A549 (cell line): ENCODE data around the gene BCL2. TPM values are rescaled to one million over a fixed set of nuclear protein-coding genes. Genes with fewer than 3 reads are reported as not detected.

Experiments used
- ATAC-seq, 2 experiments: fragments of 200-7000 bp in 1 of 2; fragments of >200 bp in 1 of 2; cut with Nextera tagmentation in 1 of 2; cut with Tn5 transposase in 1 of 2; 3 replicates each; pipeline versions ENCODE4 v1.8.0 to v1.9.1; 2018 to 2020; ENCODE audit warnings: mild to moderate bottlenecking in 1 of 2, moderate library complexity in 1 of 2
- CTCF ChIA-PET: fragments of 300-600 bp; sonication (Branson Sonifier 250); formaldehyde crosslinking; extraction: SDS; loops from one replicate; lab custom pipeline; 2021; ENCODE audit warnings: antibody characterized with exemption, inconsistent platforms; lab: Yijun Ruan, JAX
- POLR2A ChIA-PET: fragments of 350-600 bp; formaldehyde crosslinking; extraction: SDS; loops from one replicate; lab custom pipeline; 2021; ENCODE audit warnings: antibody characterized with exemption, inconsistent platforms; lab: Yijun Ruan, JAX
- DNase-seq, 2 experiments: peaks; one replicate each; pipeline versions ENCODE4 v3.0.0 to v3.0.0-alpha.2; 2011 to 2016; ENCODE audit warnings: low read depth in 1 of 2, low spot score in 1 of 2
- FAIRE-seq: peaks from 2 replicates; lab custom pipeline; 2011; peaks lifted over from hg19 to GRCh38; lab: Jason Lieb, UNC
- H3K27ac ChIP-seq, 2 experiments: fragments of >200 bp; sonication (Bioruptor Twin); formaldehyde crosslinking; 3 replicates each; pipeline ENCODE4 v1.5.1; 2016 to 2017
- H3K4me1 ChIP-seq: fragments of >200 bp; sonication (Bioruptor Twin); formaldehyde crosslinking; 3 replicates; pipeline ENCODE4 v1.6.1; 2016
- H3K4me2 ChIP-seq: fragments of >200 bp; sonication (Bioruptor Twin); formaldehyde crosslinking; 3 replicates; pipeline ENCODE4 v1.6.1; 2016
- H3K4me3 ChIP-seq: fragments of >200 bp; sonication (Bioruptor Twin); formaldehyde crosslinking; 3 replicates; pipeline ENCODE4 v1.5.1; 2016
- H3K9me3 ChIP-seq: fragments of >200 bp; sonication (Bioruptor Twin); formaldehyde crosslinking; 3 replicates; pipeline ENCODE4 v1.6.1; 2016
- BHLHE40 ChIP-seq: IDR thresholded peaks from 2 replicates; pipeline ENCODE4 v1.6.1; 2012; ENCODE audit warnings: low read depth, low read length, inconsistent platforms
- CBX2 ChIP-seq: fragments of 200-600 bp; sonication (generic); IDR thresholded peaks from 2 replicates; pipeline ENCODE4 v1.6.1; 2016; ENCODE audit warnings: low read depth, mild to moderate bottlenecking, borderline replicate concordance
- CHD2 ChIP-seq: fragments of 150-350 bp; IDR thresholded peaks from 2 replicates; pipeline ENCODE4 v1.6.1; 2014; ENCODE audit warnings: low read length; ENCODE audit not compliant: partially characterized antibody
- EHF ChIP-seq: fragments of 250-450 bp; sonication (Bioruptor Pico); IDR thresholded peaks from 2 replicates; pipeline ENCODE4 v1.5.0; 2020; ENCODE audit warnings: mild to moderate bottlenecking
- ESRRA ChIP-seq: fragments of 150-350 bp; IDR thresholded peaks from 2 replicates; pipeline ENCODE4 v1.6.1; 2014; ENCODE audit warnings: mild to moderate bottlenecking, low read length, borderline replicate concordance
- GATA3 ChIP-seq: IDR thresholded peaks from 2 replicates; pipeline ENCODE4 v1.6.1; 2012; ENCODE audit warnings: borderline replicate concordance
- HEYL ChIP-seq: fragments of 250-450 bp; sonication (Bioruptor Pico); IDR thresholded peaks from 2 replicates; pipeline ENCODE4 v1.8.0; 2021; ENCODE audit warnings: mild to moderate bottlenecking, moderate library complexity
- HOXA7 ChIP-seq: fragments of 250-450 bp; sonication (Bioruptor Pico); IDR thresholded peaks from 2 replicates; pipeline ENCODE4 v1.5.0; 2020; ENCODE audit warnings: mild to moderate bottlenecking, moderate library complexity
- HOXB5 ChIP-seq: fragments of 250-450 bp; sonication (Bioruptor Pico); IDR thresholded peaks from 2 replicates; pipeline ENCODE4 v1.5.0; 2020; ENCODE audit warnings: mild to moderate bottlenecking, moderate library complexity
- JUN ChIP-seq, 2 experiments: fragments of >200 bp; sonication (Bioruptor Twin); formaldehyde crosslinking; IDR thresholded peaks; 2 replicates in 1 of 2; 3 replicates in 1 of 2; pipeline ENCODE4 v1.6.1; 2016 to 2017
- MAZ ChIP-seq: fragments of 150-350 bp; IDR thresholded peaks from 2 replicates; pipeline ENCODE4 v1.6.1; 2014; ENCODE audit warnings: antibody characterized with exemption, low read depth, low read length, borderline replicate concordance
- NFE2L2 ChIP-seq: fragments of 150-350 bp; conservative IDR thresholded peaks from 2 replicates; pipeline ENCODE4 v1.6.1; 2014; ENCODE audit warnings: low read length
- NR3C1 ChIP-seq: fragments of >200 bp; sonication (Bioruptor Twin); formaldehyde crosslinking; IDR thresholded peaks from 3 replicates; pipeline ENCODE4 v1.6.1; 2017
- POLR2AphosphoS2 ChIP-seq: conservative IDR thresholded peaks from 2 replicates; pipeline ENCODE4 v1.6.1; 2012; ENCODE audit warnings: low read length, improper control_type of control experiment, inconsistent platforms
- RAD21 ChIP-seq, 2 experiments: fragments of >200 bp in 1 of 2; sonication (Bioruptor Twin) in 1 of 2; formaldehyde crosslinking in 1 of 2; IDR thresholded peaks in 1 of 2; conservative IDR thresholded peaks in 1 of 2; 2 replicates in 1 of 2; 3 replicates in 1 of 2; pipeline ENCODE4 v1.6.1; 2012 to 2018; ENCODE audit warnings: inconsistent platforms in 1 of 2
- RARB ChIP-seq: fragments of 250-450 bp; sonication (Bioruptor Pico); IDR thresholded peaks from 2 replicates; pipeline ENCODE4 v1.8.0; 2021; ENCODE audit warnings: mild to moderate bottlenecking, moderate library complexity
- RCOR1 ChIP-seq: fragments of 150-350 bp; IDR thresholded peaks from 2 replicates; pipeline ENCODE4 v1.6.1; 2014; ENCODE audit warnings: antibody characterized with exemption, low read length, low read depth
- RNF2 ChIP-seq: fragments of 200-600 bp; sonication (generic); IDR thresholded peaks from 2 replicates; pipeline ENCODE4 v1.6.1; 2016; ENCODE audit warnings: low read depth, mild to moderate bottlenecking, antibody characterized with exemption, moderate library complexity, borderline replicate concordance
- SREBF2 ChIP-seq: fragments of 450-650 bp; IDR thresholded peaks from 2 replicates; pipeline ENCODE4 v1.6.1; 2014; ENCODE audit warnings: mild to moderate bottlenecking, moderate library complexity
- TFCP2L1 ChIP-seq: fragments of 250-450 bp; sonication (Bioruptor Pico); IDR thresholded peaks from 2 replicates; pipeline ENCODE4 v1.5.0; 2021; ENCODE audit warnings: mild to moderate bottlenecking
- ZC3H11A ChIP-seq: fragments of 450-650 bp; IDR thresholded peaks from 2 replicates; pipeline ENCODE4 v1.6.1; 2014; ENCODE audit warnings: antibody characterized with exemption, mild to moderate bottlenecking
- WGBS: methylation state at CpG from one replicate; pipeline ENCODE4 v1.1.6; 2017; ENCODE audit errors: missing lambda C conversion rate; 5-methylcytosine and 5-hydroxymethylcytosine counted together
- polyA plus RNA-seq, 4 experiments: library from polyadenylated mRNA; depleted of rRNA in 3 of 4; stranded (reverse); fragments of >200 nt; fragmentation: RNase III in 1 of 4; extraction: RNeasy Plus Mini Kit Qiagen cat#74134 plus additional on column Dnase treatment in 1 of 4; gene quantifications; 2 replicates in 3 of 4; 3 replicates in 1 of 4; pipeline ENCODE4 v1.2.3, GENCODE V29; 2011 to 2017
- TF ChIP-seq, protein P1 (sequence below): fragments of 150-350 bp; IDR thresholded peaks from 2 replicates; pipeline ENCODE4 v1.6.1; 2014; ENCODE audit warnings: low read depth, mild to moderate bottlenecking, low read length
- TF ChIP-seq, protein P2 (sequence below): fragments of 250-450 bp; sonication (Bioruptor Pico); IDR thresholded peaks from 2 replicates; pipeline ENCODE4 v1.5.0; 2020; ENCODE audit warnings: low read depth, mild to moderate bottlenecking, moderate library complexity
- TF ChIP-seq, protein P3 (sequence below): IDR thresholded peaks from 2 replicates; pipeline ENCODE4 v1.6.1; 2012; ENCODE audit warnings: low read depth, borderline replicate concordance
- TF ChIP-seq, protein P4 (sequence below): fragments of >200 bp; sonication (Bioruptor Twin); formaldehyde crosslinking; IDR thresholded peaks from 2 replicates; pipeline ENCODE4 v1.6.1; 2016

The BCL2 gene
- polyA plus RNA-seq, 2 of the 4 experiments (the other 2 are of a cell fraction) = 0.50 to 0.61 TPM

DNA sequence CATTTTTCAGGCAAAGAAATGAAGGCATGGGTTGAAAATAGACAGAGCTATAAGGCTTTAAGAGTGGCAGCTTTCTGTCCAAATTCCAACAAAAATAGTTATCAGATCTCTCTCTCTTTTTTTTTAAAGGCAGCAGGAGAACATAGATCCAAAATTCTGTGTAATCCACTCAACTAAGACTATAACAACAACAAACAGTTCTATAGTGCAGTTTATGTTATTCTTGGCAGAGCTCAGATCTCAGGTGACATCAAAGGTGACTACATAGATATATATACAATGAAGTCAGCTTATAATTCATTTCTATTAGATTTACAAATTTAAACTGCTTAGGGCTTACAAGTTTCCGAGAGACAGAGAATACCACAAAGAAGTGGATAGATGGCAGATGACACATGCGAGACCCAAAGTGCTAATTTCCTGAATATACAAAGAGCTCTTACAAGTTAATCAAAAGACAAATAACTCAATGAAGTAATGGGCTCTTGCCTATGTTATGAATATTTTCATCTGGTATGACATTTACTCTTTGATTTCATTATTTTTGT, 223.2 kb downstream of the BCL2 start:
- Histone ChIP-seq H3K9me3 (no peaks in the 10 kb centered on the region), H3K4me1 (no peaks in the 10 kb centered on the region), H3K4me2 (no peak overlapping the region), H3K4me3 (no peak overlapping the region)
- WGBS = 18% methylated on average over 2 of the region's 2 CpGs
- TF ChIP-seq RAD21 (conservative IDR thresholded peaks at IDR 0.05 in 1 of 2, IDR thresholded peaks at IDR 0.05 in 1 of 2) (no peak), CHD2 (no peak), ZC3H11A (no peak), SREBF2 (no peak), POLR2AphosphoS2 (no peak), CBX2 (no peak), NR3C1 (no peak), ESRRA (no peak)
- TF ChIP-seq, protein P1, sequence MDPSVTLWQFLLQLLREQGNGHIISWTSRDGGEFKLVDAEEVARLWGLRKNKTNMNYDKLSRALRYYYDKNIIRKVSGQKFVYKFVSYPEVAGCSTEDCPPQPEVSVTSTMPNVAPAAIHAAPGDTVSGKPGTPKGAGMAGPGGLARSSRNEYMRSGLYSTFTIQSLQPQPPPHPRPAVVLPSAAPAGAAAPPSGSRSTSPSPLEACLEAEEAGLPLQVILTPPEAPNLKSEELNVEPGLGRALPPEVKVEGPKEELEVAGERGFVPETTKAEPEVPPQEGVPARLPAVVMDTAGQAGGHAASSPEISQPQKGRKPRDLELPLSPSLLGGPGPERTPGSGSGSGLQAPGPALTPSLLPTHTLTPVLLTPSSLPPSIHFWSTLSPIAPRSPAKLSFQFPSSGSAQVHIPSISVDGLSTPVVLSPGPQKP = no peak
- TF ChIP-seq, protein P2, sequence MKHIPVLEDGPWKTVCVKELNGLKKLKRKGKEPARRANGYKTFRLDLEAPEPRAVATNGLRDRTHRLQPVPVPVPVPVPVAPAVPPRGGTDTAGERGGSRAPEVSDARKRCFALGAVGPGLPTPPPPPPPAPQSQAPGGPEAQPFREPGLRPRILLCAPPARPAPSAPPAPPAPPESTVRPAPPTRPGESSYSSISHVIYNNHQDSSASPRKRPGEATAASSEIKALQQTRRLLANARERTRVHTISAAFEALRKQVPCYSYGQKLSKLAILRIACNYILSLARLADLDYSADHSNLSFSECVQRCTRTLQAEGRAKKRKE (CRISPR knock-in tag) = no peak
- TF ChIP-seq, all 56 proteins: peak for 0
- ChIA-PET POLR2A (interaction anchor here (0.6 kb wide), 1 partner anchor 89 kb away, joined by 3 read pairs; no protein-coding TSS in a partner anchor), CTCF (no interaction called here)
- FAIRE-seq (no peak), ATAC-seq (no peak), DNase-seq (no peak)
- no peak overlapping the region for H3K27ac ChIP-seq

DNA sequence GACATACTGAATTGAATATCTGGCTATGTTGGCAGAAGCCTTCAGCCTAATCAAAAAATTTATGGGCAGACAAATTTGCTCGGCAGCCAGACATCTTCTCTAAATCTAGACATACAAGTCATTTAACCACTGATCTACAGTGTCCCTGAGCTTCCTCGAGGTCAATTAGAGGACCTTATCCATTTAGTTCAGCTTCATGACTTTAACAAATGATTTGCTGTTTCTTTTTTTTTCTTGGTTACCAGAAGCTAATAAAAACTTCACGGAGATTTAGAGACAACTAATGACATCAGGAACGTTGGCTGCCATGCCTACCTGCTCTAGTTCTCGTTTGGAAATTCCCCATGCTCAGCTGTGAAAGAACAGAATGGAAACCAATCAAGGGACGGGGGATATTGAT, 223.8 kb downstream of the BCL2 start:
- Histone ChIP-seq H3K4me2 (no peak overlapping the region), H3K4me3 (no peak overlapping the region), H3K4me1 (no peaks in the 10 kb centered on the region), H3K9me3 (no peaks in the 10 kb centered on the region), H3K27ac (no peak overlapping the region)
- no peak for ATAC-seq
- POLR2A ChIA-PET = interaction anchor here (0.6 kb wide), 1 partner anchor 89 kb away, joined by 3 read pairs; no protein-coding TSS in a partner anchor
- 2% methylated on average over 6 of the region's 6 CpGs for WGBS
- TF ChIP-seq RCOR1 (no peak), TFCP2L1 (no peak), RNF2 (no peak), ESRRA (no peak), HOXB5 (CRISPR knock-in tag) (no peak), ZC3H11A (no peak), HOXA7 (no peak), NFE2L2 (no peak), MAZ (no peak), CBX2 (no peak), JUN (IDR thresholded peaks at IDR 0.05) (no peak), RARB (CRISPR knock-in tag) (no peak), GATA3 (no peak), BHLHE40 (no peak), HEYL (CRISPR knock-in tag) (no peak), EHF (no peak)
- TF ChIP-seq, protein P3, sequence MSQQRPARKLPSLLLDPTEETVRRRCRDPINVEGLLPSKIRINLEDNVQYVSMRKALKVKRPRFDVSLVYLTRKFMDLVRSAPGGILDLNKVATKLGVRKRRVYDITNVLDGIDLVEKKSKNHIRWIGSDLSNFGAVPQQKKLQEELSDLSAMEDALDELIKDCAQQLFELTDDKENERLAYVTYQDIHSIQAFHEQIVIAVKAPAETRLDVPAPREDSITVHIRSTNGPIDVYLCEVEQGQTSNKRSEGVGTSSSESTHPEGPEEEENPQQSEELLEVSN = no peak
- TF ChIP-seq, protein P4, sequence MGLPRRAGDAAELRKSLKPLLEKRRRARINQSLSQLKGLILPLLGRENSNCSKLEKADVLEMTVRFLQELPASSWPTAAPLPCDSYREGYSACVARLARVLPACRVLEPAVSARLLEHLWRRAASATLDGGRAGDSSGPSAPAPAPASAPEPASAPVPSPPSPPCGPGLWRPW = no peak
- no peak for DNase-seq
- FAIRE-seq = no peak
- CTCF ChIA-PET = no interaction called here
